DMS114 treated with DMSO at 0.1 percent for 48 hours (cell line): ENCODE data around the gene ERN2.

ENCODE experiments used
- DNase-seq: peaks from one replicate; lab custom pipeline; 2025; ENCODE audit not compliant: unreplicated experiment; lab: John Stamatoyannopoulos, UW

Gene ERN2

GRCh38 chr16:23640931-23641765 lies 71.9 kb downstream of the ERN2 start, which contains the start of the genes DCTN5 and PALB2:
Gene DCTN5, plus strand, starts transcription at chr16:23641466. Its CDS starts 77 bp downstream, at chr16:23641543.
Gene PALB2, minus strand, starts transcription at chr16:23641310. Its CDS starts 153 bp downstream, at chr16:23641157.
- DNase-seq: peak; percentile 87

GRCh38 chr16:23640615-23640930 lies 72.4 kb downstream of the ERN2 start:
- peak; percentile 4 for DNase-seq
